A549 (cell line): ENCODE measurements around the gene COL5A1. TPM values are rescaled to one million over a fixed set of nuclear protein-coding genes. Genes with fewer than 3 reads are reported as not detected.

Experiments
- ATAC-seq, 2 experiments: fragments of 200-7000 bp in 1 of 2; fragments of >200 bp in 1 of 2; cut with Nextera tagmentation in 1 of 2; cut with Tn5 transposase in 1 of 2; 3 replicates each; pipeline versions ENCODE4 v1.8.0 to v1.9.1; 2018 to 2020; ENCODE audit warnings: mild to moderate bottlenecking in 1 of 2, moderate library complexity in 1 of 2
- CTCF ChIA-PET: fragments of 300-600 bp; sonication (Branson Sonifier 250); formaldehyde crosslinking; extraction: SDS; loops from one replicate; lab custom pipeline; 2021; ENCODE audit warnings: antibody characterized with exemption, inconsistent platforms; lab: Yijun Ruan, JAX
- POLR2A ChIA-PET: fragments of 350-600 bp; formaldehyde crosslinking; extraction: SDS; loops from one replicate; lab custom pipeline; 2021; ENCODE audit warnings: antibody characterized with exemption, inconsistent platforms; lab: Yijun Ruan, JAX
- DNase-seq, 2 experiments: peaks; one replicate each; pipeline versions ENCODE4 v3.0.0 to v3.0.0-alpha.2; 2011 to 2016; ENCODE audit warnings: low read depth in 1 of 2, low spot score in 1 of 2
- FAIRE-seq: peaks from 2 replicates; lab custom pipeline; 2011; peaks lifted over from hg19 to GRCh38; lab: Jason Lieb, UNC
- H3K27ac ChIP-seq, 2 experiments: fragments of >200 bp; sonication (Bioruptor Twin); formaldehyde crosslinking; 3 replicates each; pipeline ENCODE4 v1.5.1; 2016 to 2017
- H3K4me1 ChIP-seq: fragments of >200 bp; sonication (Bioruptor Twin); formaldehyde crosslinking; 3 replicates; pipeline ENCODE4 v1.6.1; 2016
- H3K4me2 ChIP-seq: fragments of >200 bp; sonication (Bioruptor Twin); formaldehyde crosslinking; 3 replicates; pipeline ENCODE4 v1.6.1; 2016
- H3K4me3 ChIP-seq: fragments of >200 bp; sonication (Bioruptor Twin); formaldehyde crosslinking; 3 replicates; pipeline ENCODE4 v1.5.1; 2016
- H3K9me3 ChIP-seq: fragments of >200 bp; sonication (Bioruptor Twin); formaldehyde crosslinking; 3 replicates; pipeline ENCODE4 v1.6.1; 2016
- ATOH8 ChIP-seq: fragments of 250-450 bp; sonication (Bioruptor Pico); IDR thresholded peaks from 2 replicates; pipeline ENCODE4 v1.5.0; 2020; ENCODE audit warnings: low read depth, mild to moderate bottlenecking, moderate library complexity
- BCL3 ChIP-seq: fragments of >200 bp; sonication (Bioruptor Twin); formaldehyde crosslinking; IDR thresholded peaks from 3 replicates; pipeline ENCODE4 v1.6.1; 2016
- BHLHE40 ChIP-seq: IDR thresholded peaks from 2 replicates; pipeline ENCODE4 v1.6.1; 2012; ENCODE audit warnings: low read depth, low read length, inconsistent platforms
- CEBPB ChIP-seq, 2 experiments: fragments of >200 bp in 1 of 2; sonication (Bioruptor Twin) in 1 of 2; formaldehyde crosslinking in 1 of 2; IDR thresholded peaks; 2 replicates each; pipeline ENCODE4 v1.6.1; 2012 to 2016
- EHF ChIP-seq: fragments of 250-450 bp; sonication (Bioruptor Pico); IDR thresholded peaks from 2 replicates; pipeline ENCODE4 v1.5.0; 2020; ENCODE audit warnings: mild to moderate bottlenecking
- EP300 ChIP-seq, 2 experiments: fragments of >200 bp; sonication (Bioruptor Twin); formaldehyde crosslinking; IDR thresholded peaks; 2 replicates in 1 of 2; 3 replicates in 1 of 2; pipeline ENCODE4 v1.6.1; 2016 to 2017
- ESRRA ChIP-seq: fragments of 150-350 bp; IDR thresholded peaks from 2 replicates; pipeline ENCODE4 v1.6.1; 2014; ENCODE audit warnings: mild to moderate bottlenecking, low read length, borderline replicate concordance
- HES2 ChIP-seq: fragments of >200 bp; sonication (Bioruptor Twin); formaldehyde crosslinking; IDR thresholded peaks from 2 replicates; pipeline ENCODE4 v1.6.1; 2016
- HOXB5 ChIP-seq: fragments of 250-450 bp; sonication (Bioruptor Pico); IDR thresholded peaks from 2 replicates; pipeline ENCODE4 v1.5.0; 2020; ENCODE audit warnings: mild to moderate bottlenecking, moderate library complexity
- KDM5A ChIP-seq: fragments of 200-600 bp; sonication (generic); IDR thresholded peaks from 2 replicates; pipeline ENCODE4 v1.6.1; 2016; ENCODE audit warnings: antibody characterized with exemption, mild to moderate bottlenecking
- MAFK ChIP-seq: fragments of 450-650 bp; IDR thresholded peaks from 2 replicates; pipeline ENCODE4 v1.6.1; 2014; ENCODE audit not compliant: partially characterized antibody
- MAZ ChIP-seq: fragments of 150-350 bp; IDR thresholded peaks from 2 replicates; pipeline ENCODE4 v1.6.1; 2014; ENCODE audit warnings: antibody characterized with exemption, low read depth, low read length, borderline replicate concordance
- NFE2L2 ChIP-seq: fragments of 150-350 bp; conservative IDR thresholded peaks from 2 replicates; pipeline ENCODE4 v1.6.1; 2014; ENCODE audit warnings: low read length
- NPAS2 ChIP-seq: fragments of 250-450 bp; sonication (Bioruptor Pico); IDR thresholded peaks from 2 replicates; pipeline ENCODE4 v1.8.0; 2022; ENCODE audit warnings: mild to moderate bottlenecking, moderate library complexity, borderline replicate concordance
- NR3C1 ChIP-seq: fragments of >200 bp; sonication (Bioruptor Twin); formaldehyde crosslinking; IDR thresholded peaks from 3 replicates; pipeline ENCODE4 v1.6.1; 2017
- PHF8 ChIP-seq: fragments of 200-600 bp; sonication (generic); IDR thresholded peaks from 2 replicates; pipeline ENCODE4 v1.6.1; 2016; ENCODE audit warnings: low read depth, mild to moderate bottlenecking, antibody characterized with exemption, moderate library complexity, borderline replicate concordance
- POLR2AphosphoS2 ChIP-seq: conservative IDR thresholded peaks from 2 replicates; pipeline ENCODE4 v1.6.1; 2012; ENCODE audit warnings: low read length, improper control_type of control experiment, inconsistent platforms
- RAD21 ChIP-seq, 2 experiments: fragments of >200 bp in 1 of 2; sonication (Bioruptor Twin) in 1 of 2; formaldehyde crosslinking in 1 of 2; IDR thresholded peaks in 1 of 2; conservative IDR thresholded peaks in 1 of 2; 2 replicates in 1 of 2; 3 replicates in 1 of 2; pipeline ENCODE4 v1.6.1; 2012 to 2018; ENCODE audit warnings: inconsistent platforms in 1 of 2
- SMC3 ChIP-seq: fragments of >200 bp; sonication (Bioruptor Twin); formaldehyde crosslinking; IDR thresholded peaks from 3 replicates; pipeline ENCODE4 v1.6.1; 2018; ENCODE audit warnings: inconsistent platforms
- SREBF2 ChIP-seq: fragments of 450-650 bp; IDR thresholded peaks from 2 replicates; pipeline ENCODE4 v1.6.1; 2014; ENCODE audit warnings: mild to moderate bottlenecking, moderate library complexity
- TFCP2L1 ChIP-seq: fragments of 250-450 bp; sonication (Bioruptor Pico); IDR thresholded peaks from 2 replicates; pipeline ENCODE4 v1.5.0; 2021; ENCODE audit warnings: mild to moderate bottlenecking
- TP53 ChIP-seq: fragments of 250-450 bp; sonication (Bioruptor Pico); IDR thresholded peaks from 2 replicates; pipeline ENCODE4 v1.5.0; 2021; ENCODE audit warnings: mild to moderate bottlenecking, moderate library complexity
- ZC3H11A ChIP-seq: fragments of 450-650 bp; IDR thresholded peaks from 2 replicates; pipeline ENCODE4 v1.6.1; 2014; ENCODE audit warnings: antibody characterized with exemption, mild to moderate bottlenecking
- WGBS: methylation state at CpG from one replicate; pipeline ENCODE4 v1.1.6; 2017; ENCODE audit errors: missing lambda C conversion rate; 5-methylcytosine and 5-hydroxymethylcytosine counted together
- polyA plus RNA-seq, 4 experiments: library from polyadenylated mRNA; depleted of rRNA in 3 of 4; stranded (reverse); fragments of >200 nt; fragmentation: RNase III in 1 of 4; extraction: RNeasy Plus Mini Kit Qiagen cat#74134 plus additional on column Dnase treatment in 1 of 4; gene quantifications; 2 replicates in 3 of 4; 3 replicates in 1 of 4; pipeline ENCODE4 v1.2.3, GENCODE V29; 2011 to 2017
- TF ChIP-seq, protein P1 (sequence below): fragments of 200-600 bp; sonication (generic); IDR thresholded peaks from 2 replicates; pipeline ENCODE4 v1.6.1; 2016; ENCODE audit warnings: antibody characterized with exemption, mild to moderate bottlenecking, moderate library complexity
- TF ChIP-seq, protein P2 (sequence below): IDR thresholded peaks from 2 replicates; pipeline ENCODE4 v1.6.1; 2012
- TF ChIP-seq, protein P3 (sequence below): IDR thresholded peaks from 2 replicates; pipeline ENCODE4 v1.6.1; 2012; ENCODE audit warnings: low read depth, borderline replicate concordance

COL5A1 gene
- polyA plus RNA-seq, 2 of the 4 experiments (the other 2 are of a cell fraction) = 16.1 to 67.5 TPM

- no peak for FAIRE-seq
- ChIA-PET CTCF (interaction anchor here (1.4 kb wide), 1 partner anchor 10 kb away, joined by 4 read pairs; no protein-coding TSS in a partner anchor), POLR2A (no interaction called here)
- Histone ChIP-seq H3K4me3 (no peak overlapping the region), H3K9me3 (no peaks in the 10 kb centered on the region), H3K4me2 (no peak overlapping the region), H3K27ac (no peak overlapping the region), H3K4me1 (no peaks in the 10 kb centered on the region)
- 28% methylated on average over 6 of the region's 13 CpGs for WGBS
- no peak for DNase-seq
- no peak for ATAC-seq
- TF ChIP-seq CEBPB (IDR thresholded peaks at IDR 0.05) (no peak), NPAS2 (CRISPR knock-in tag) (no peak), EP300 (IDR thresholded peaks at IDR 0.05) (no peak), POLR2AphosphoS2 (no peak), NR3C1 (no peak), RAD21 (conservative IDR thresholded peaks at IDR 0.05 in 1 of 2, IDR thresholded peaks at IDR 0.05 in 1 of 2) (no peak), EHF (CRISPR knock-in tag) (no peak), SMC3 (no peak), ZC3H11A (no peak), TFCP2L1 (CRISPR knock-in tag) (no peak), TP53 (CRISPR knock-in tag) (no peak), PHF8 (no peak), NFE2L2 (no peak), ESRRA (no peak), HES2 (no peak), ATOH8 (CRISPR knock-in tag) (no peak), MAFK (no peak), BHLHE40 (no peak)
- TF ChIP-seq, protein P1, sequence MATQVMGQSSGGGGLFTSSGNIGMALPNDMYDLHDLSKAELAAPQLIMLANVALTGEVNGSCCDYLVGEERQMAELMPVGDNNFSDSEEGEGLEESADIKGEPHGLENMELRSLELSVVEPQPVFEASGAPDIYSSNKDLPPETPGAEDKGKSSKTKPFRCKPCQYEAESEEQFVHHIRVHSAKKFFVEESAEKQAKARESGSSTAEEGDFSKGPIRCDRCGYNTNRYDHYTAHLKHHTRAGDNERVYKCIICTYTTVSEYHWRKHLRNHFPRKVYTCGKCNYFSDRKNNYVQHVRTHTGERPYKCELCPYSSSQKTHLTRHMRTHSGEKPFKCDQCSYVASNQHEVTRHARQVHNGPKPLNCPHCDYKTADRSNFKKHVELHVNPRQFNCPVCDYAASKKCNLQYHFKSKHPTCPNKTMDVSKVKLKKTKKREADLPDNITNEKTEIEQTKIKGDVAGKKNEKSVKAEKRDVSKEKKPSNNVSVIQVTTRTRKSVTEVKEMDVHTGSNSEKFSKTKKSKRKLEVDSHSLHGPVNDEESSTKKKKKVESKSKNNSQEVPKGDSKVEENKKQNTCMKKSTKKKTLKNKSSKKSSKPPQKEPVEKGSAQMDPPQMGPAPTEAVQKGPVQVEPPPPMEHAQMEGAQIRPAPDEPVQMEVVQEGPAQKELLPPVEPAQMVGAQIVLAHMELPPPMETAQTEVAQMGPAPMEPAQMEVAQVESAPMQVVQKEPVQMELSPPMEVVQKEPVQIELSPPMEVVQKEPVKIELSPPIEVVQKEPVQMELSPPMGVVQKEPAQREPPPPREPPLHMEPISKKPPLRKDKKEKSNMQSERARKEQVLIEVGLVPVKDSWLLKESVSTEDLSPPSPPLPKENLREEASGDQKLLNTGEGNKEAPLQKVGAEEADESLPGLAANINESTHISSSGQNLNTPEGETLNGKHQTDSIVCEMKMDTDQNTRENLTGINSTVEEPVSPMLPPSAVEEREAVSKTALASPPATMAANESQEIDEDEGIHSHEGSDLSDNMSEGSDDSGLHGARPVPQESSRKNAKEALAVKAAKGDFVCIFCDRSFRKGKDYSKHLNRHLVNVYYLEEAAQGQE = no peak
- TF ChIP-seq, protein P2, sequence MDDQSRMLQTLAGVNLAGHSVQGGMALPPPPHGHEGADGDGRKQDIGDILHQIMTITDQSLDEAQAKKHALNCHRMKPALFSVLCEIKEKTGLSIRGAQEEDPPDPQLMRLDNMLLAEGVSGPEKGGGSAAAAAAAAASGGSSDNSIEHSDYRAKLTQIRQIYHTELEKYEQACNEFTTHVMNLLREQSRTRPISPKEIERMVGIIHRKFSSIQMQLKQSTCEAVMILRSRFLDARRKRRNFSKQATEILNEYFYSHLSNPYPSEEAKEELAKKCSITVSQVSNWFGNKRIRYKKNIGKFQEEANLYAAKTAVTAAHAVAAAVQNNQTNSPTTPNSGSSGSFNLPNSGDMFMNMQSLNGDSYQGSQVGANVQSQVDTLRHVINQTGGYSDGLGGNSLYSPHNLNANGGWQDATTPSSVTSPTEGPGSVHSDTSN = no peak
These were observed 239.7 kb downstream of the COL5A1 start for GRCh38 chr9:134881313-134881670.

DNA sequence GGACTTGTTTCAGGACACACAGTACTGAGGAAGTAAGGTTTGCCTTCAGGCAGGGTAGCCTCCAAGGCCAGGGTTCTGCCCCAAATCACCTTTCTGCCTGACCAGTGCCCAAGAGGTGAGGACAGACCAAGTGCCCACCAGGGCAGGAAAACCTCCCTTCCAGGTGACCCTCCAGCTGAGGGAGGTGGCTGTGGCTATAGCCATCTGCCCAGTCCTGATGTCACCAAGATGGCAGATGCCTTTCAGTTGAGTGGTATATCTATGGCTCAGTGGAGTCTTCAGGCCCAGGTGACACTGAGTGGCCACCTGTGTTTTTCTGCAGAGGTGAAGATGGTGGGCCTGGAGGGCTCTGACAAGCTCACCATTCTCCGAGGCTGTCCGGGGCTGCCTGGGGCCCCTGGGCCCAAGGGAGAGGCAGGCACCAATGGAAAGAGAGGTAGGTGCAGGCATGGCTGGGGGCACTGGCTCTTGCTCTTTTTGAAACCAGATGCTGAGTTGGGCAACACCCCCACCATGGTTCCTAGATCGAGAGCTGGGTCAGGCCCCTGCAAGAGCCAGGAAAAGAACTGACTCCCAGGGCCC lies 240.7 kb downstream of the COL5A1 start:
- no peaks in the 10 kb centered on the region for H3K4me1 ChIP-seq
- ATAC-seq (no peak), FAIRE-seq (no peak), DNase-seq (no peak)
- H3K4me2 ChIP-seq = no peak overlapping the region
- no peaks in the 10 kb centered on the region for H3K9me3 ChIP-seq
- 28% methylated on average over 3 of the region's 3 CpGs for whole genome bisulfite sequencing
- no peak overlapping the region for H3K4me3 ChIP-seq
- CTCF ChIA-PET = interaction anchor here (1.0 kb wide), 1 partner anchor 9 kb away, joined by 3 read pairs; no protein-coding TSS in a partner anchor
- no peak overlapping the region for H3K27ac ChIP-seq
- POLR2A ChIA-PET = no interaction called here
- TF ChIP-seq NFE2L2 = no peak
- TF ChIP-seq EHF (CRISPR knock-in tag) = no peak
- TF ChIP-seq KDM5A = no peak
- no peak for TF ChIP-seq BCL3
- TF ChIP-seq HOXB5 = no peak
- no peak for TF ChIP-seq SREBF2
- TF ChIP-seq TFCP2L1 (CRISPR knock-in tag) = no peak
- no peak for TF ChIP-seq NR3C1
- no peak for TF ChIP-seq POLR2AphosphoS2
- TF ChIP-seq, protein P3, sequence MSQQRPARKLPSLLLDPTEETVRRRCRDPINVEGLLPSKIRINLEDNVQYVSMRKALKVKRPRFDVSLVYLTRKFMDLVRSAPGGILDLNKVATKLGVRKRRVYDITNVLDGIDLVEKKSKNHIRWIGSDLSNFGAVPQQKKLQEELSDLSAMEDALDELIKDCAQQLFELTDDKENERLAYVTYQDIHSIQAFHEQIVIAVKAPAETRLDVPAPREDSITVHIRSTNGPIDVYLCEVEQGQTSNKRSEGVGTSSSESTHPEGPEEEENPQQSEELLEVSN = no peak
- TF ChIP-seq, protein P1 = no peak
- no peak for TF ChIP-seq EP300 (IDR thresholded peaks at IDR 0.05)
- no peak for TF ChIP-seq MAZ
